SK-N-SH treated with all-trans-retinoic acid at 6 μM for 48 hours (cell line): ENCODE results near the gene COPS8.

Experiments
- ATAC-seq: fragments of 200-7000 bp; cut with Tn5 transposase; 3 replicates; pipeline ENCODE4 v1.9.1; 2020; ENCODE audit warnings: mild to moderate bottlenecking, moderate library complexity
- ARNTL ChIP-seq: fragments of 450-650 bp; formaldehyde crosslinking; IDR thresholded peaks from 2 replicates; pipeline ENCODE4 v1.5.0; 2020; ENCODE audit warnings: low read depth, mild to moderate bottlenecking, moderate library complexity, borderline replicate concordance
- BACH2 ChIP-seq: fragments of 250-450 bp; sonication (Bioruptor Pico); IDR thresholded peaks from 2 replicates; pipeline ENCODE4 v1.9.0; 2021; ENCODE audit warnings: mild to moderate bottlenecking, borderline replicate concordance
- CSDC2 ChIP-seq: fragments of 250-450 bp; sonication (Bioruptor Pico); IDR thresholded peaks from 2 replicates; pipeline ENCODE4 v1.5.0; 2020; ENCODE audit warnings: mild to moderate bottlenecking, moderate library complexity
- ESRRG ChIP-seq: fragments of 250-450 bp; sonication (Bioruptor Pico); IDR thresholded peaks from 2 replicates; pipeline ENCODE4 v1.6.1; 2021; ENCODE audit warnings: mild to moderate bottlenecking
- GLIS3 ChIP-seq: fragments of 250-450 bp; sonication (Bioruptor Pico); IDR thresholded peaks from 2 replicates; pipeline ENCODE4 v1.5.0; 2020; ENCODE audit warnings: mild to moderate bottlenecking, moderate library complexity
- ISL1 ChIP-seq: fragments of 250-450 bp; sonication (Bioruptor Pico); IDR thresholded peaks from 2 replicates; pipeline ENCODE4 v2.1.2; 2022; ENCODE audit warnings: mild to moderate bottlenecking, moderate library complexity
- PPARA ChIP-seq: fragments of 250-450 bp; sonication (Bioruptor Pico); IDR thresholded peaks from 2 replicates; pipeline ENCODE4 v1.5.0; 2020; ENCODE audit warnings: mild to moderate bottlenecking, borderline replicate concordance
- RARB ChIP-seq: fragments of 250-450 bp; sonication (Bioruptor Pico); IDR thresholded peaks from 2 replicates; pipeline ENCODE4 v1.8.0; 2021; ENCODE audit warnings: mild to moderate bottlenecking, moderate library complexity
- SNAI2 ChIP-seq: fragments of 250-450 bp; sonication (Bioruptor Pico); IDR thresholded peaks from 2 replicates; pipeline ENCODE4 v1.5.0; 2020; ENCODE audit warnings: mild to moderate bottlenecking, moderate library complexity
- TCF4 ChIP-seq: fragments of 250-450 bp; sonication (Bioruptor Pico); IDR thresholded peaks from 2 replicates; pipeline ENCODE4 v1.8.0; 2021; ENCODE audit warnings: mild to moderate bottlenecking, moderate library complexity, borderline replicate concordance
- TOX ChIP-seq: fragments of 250-450 bp; sonication (Bioruptor Pico); IDR thresholded peaks from 2 replicates; pipeline ENCODE4 v1.8.0; 2021; ENCODE audit warnings: mild to moderate bottlenecking, moderate library complexity, borderline replicate concordance
- ZC3H10 ChIP-seq: fragments of 250-450 bp; sonication (Bioruptor Pico); IDR thresholded peaks from 2 replicates; pipeline ENCODE4 v1.5.1; 2021; ENCODE audit warnings: mild to moderate bottlenecking, moderate library complexity
- ZFP3 ChIP-seq: fragments of 250-450 bp; sonication (Bioruptor Pico); IDR thresholded peaks from 2 replicates; pipeline ENCODE4 v1.5.0; 2020; ENCODE audit warnings: mild to moderate bottlenecking, moderate library complexity
- ZFP30 ChIP-seq: fragments of 450-650 bp; formaldehyde crosslinking; IDR thresholded peaks from 2 replicates; pipeline ENCODE4 v1.5.0; 2022; ENCODE audit warnings: mild to moderate bottlenecking, moderate library complexity
- ZNF565 ChIP-seq: fragments of 450-650 bp; formaldehyde crosslinking; conservative IDR thresholded peaks from 2 replicates; pipeline ENCODE4 v1.5.0; 2020; ENCODE audit warnings: low read depth, mild to moderate bottlenecking, moderate library complexity
- ZNF70 ChIP-seq: fragments of 450-650 bp; formaldehyde crosslinking; IDR thresholded peaks from 2 replicates; pipeline ENCODE4 v1.5.0; 2020; ENCODE audit warnings: mild to moderate bottlenecking, moderate library complexity
- ZNF8 ChIP-seq: fragments of 450-650 bp; formaldehyde crosslinking; IDR thresholded peaks from 2 replicates; pipeline ENCODE4 v1.5.0; 2020; ENCODE audit warnings: mild to moderate bottlenecking, moderate library complexity
- TF ChIP-seq, protein P1 (sequence below): fragments of 250-450 bp; sonication (Bioruptor Pico); IDR thresholded peaks from 2 replicates; pipeline ENCODE4 v1.8.0; 2020; ENCODE audit warnings: mild to moderate bottlenecking, moderate library complexity, borderline replicate concordance
- TF ChIP-seq, protein P2 (sequence below): fragments of 250-450 bp; sonication (Bioruptor Pico); IDR thresholded peaks from 2 replicates; pipeline ENCODE4 v1.8.0; 2021; ENCODE audit warnings: low read depth, mild to moderate bottlenecking, moderate library complexity, borderline replicate concordance
- TF ChIP-seq, protein P3 (sequence below): fragments of 250-450 bp; sonication (Bioruptor Pico); IDR thresholded peaks from 2 replicates; pipeline ENCODE4 v1.5.1; 2020; ENCODE audit warnings: low read depth, mild to moderate bottlenecking, moderate library complexity
- TF ChIP-seq, protein P4 (sequence below): fragments of 250-450 bp; sonication (Bioruptor Pico); IDR thresholded peaks from 2 replicates; pipeline ENCODE4 v1.5.0; 2020; ENCODE audit warnings: mild to moderate bottlenecking, moderate library complexity
- TF ChIP-seq, protein P5 (sequence below): fragments of 250-450 bp; sonication (Bioruptor Pico); IDR thresholded peaks from 2 replicates; pipeline ENCODE4 v1.5.1; 2021; ENCODE audit warnings: mild to moderate bottlenecking, moderate library complexity

Gene COPS8

DNA sequence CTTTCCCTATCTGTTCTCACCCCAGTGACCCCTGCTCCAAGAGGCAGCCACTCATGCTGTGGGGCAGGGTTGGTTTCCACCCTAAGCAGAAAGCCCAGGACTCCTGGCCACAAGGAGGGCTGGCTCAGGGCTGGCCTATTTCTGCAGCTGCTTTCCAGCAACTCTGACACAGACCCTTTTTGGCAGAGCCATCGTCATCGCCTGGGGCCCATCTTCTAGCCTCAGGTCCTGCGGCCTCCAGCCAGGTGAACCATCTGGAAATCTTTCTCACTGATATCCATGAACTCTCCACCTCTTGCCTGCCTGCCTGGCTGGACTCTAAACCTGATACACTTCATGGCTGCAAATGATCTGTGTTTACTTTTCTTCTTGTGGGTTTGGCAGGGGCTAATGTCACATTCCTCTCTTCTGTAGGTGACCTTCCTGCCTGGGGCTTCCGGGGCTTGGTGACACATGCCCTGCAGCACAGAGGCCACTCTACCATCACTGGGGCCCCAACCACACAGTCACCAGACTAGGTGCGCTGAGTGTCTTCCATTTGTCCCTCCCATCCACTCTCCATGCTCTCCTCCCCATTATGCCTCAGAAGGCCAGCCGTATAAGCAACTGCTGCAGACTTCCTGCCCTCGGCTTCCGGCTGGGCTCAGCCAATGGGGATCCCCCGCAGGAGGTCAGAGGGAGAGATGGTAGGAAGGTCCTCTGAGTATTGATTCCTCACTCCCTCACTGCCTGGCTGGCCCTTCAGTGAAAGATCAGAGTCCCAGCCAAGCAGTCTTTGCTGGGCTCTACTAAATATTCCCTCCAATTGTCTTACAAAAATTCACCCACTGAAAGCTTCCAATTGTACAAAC is 9.7 kb upstream of the COPS8 start:
- no peak for ATAC-seq
- TF ChIP-seq TOX (CRISPR knock-in tag) (no peak), ZNF565 (CRISPR knock-in tag) (no peak), ZFP3 (CRISPR knock-in tag) (no peak), ZNF8 (CRISPR knock-in tag) (no peak), GLIS3 (CRISPR knock-in tag) (no peak), TCF4 (CRISPR knock-in tag) (no peak), CSDC2 (CRISPR knock-in tag) (no peak), ARNTL (CRISPR knock-in tag) (no peak), PPARA (no peak)

DNA sequence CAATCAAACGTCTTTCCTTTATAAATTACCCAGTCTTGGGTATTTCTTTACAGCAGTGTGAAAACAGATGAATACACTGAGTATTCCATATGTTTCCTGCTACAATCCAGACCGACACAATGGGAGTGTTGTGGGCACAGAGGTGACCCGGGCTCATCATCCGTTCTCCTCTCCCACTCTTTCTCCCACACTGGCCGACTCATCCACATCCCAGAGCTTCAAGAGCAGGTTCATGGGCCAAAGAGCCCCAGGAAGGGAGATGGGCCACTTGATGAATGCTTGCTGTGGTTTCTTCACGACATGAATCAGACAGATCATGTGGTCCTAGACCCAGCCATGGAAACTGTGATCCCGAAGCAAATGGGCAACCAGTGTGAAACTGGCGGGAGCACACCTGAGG is 4.1 kb upstream of the COPS8 start:
- no peak for TF ChIP-seq TCF4 (CRISPR knock-in tag)
- TF ChIP-seq TOX (CRISPR knock-in tag), result no peak
- no peak for TF ChIP-seq SNAI2 (CRISPR knock-in tag)
- TF ChIP-seq, protein P1, sequence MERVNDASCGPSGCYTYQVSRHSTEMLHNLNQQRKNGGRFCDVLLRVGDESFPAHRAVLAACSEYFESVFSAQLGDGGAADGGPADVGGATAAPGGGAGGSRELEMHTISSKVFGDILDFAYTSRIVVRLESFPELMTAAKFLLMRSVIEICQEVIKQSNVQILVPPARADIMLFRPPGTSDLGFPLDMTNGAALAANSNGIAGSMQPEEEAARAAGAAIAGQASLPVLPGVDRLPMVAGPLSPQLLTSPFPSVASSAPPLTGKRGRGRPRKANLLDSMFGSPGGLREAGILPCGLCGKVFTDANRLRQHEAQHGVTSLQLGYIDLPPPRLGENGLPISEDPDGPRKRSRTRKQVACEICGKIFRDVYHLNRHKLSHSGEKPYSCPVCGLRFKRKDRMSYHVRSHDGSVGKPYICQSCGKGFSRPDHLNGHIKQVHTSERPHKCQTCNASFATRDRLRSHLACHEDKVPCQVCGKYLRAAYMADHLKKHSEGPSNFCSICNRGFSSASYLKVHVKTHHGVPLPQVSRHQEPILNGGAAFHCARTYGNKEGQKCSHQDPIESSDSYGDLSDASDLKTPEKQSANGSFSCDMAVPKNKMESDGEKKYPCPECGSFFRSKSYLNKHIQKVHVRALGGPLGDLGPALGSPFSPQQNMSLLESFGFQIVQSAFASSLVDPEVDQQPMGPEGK, result no peak
- TF ChIP-seq, protein P2, sequence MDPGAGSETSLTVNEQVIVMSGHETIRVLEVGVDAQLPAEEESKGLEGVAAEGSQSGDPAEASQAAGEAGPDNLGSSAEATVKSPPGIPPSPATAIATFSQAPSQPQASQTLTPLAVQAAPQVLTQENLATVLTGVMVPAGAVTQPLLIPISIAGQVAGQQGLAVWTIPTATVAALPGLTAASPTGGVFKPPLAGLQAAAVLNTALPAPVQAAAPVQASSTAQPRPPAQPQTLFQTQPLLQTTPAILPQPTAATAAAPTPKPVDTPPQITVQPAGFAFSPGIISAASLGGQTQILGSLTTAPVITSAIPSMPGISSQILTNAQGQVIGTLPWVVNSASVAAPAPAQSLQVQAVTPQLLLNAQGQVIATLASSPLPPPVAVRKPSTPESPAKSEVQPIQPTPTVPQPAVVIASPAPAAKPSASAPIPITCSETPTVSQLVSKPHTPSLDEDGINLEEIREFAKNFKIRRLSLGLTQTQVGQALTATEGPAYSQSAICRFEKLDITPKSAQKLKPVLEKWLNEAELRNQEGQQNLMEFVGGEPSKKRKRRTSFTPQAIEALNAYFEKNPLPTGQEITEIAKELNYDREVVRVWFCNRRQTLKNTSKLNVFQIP, result no peak
- no peak for TF ChIP-seq ARNTL (CRISPR knock-in tag)
- TF ChIP-seq ZNF565 (CRISPR knock-in tag), result no peak
- TF ChIP-seq, protein P3, sequence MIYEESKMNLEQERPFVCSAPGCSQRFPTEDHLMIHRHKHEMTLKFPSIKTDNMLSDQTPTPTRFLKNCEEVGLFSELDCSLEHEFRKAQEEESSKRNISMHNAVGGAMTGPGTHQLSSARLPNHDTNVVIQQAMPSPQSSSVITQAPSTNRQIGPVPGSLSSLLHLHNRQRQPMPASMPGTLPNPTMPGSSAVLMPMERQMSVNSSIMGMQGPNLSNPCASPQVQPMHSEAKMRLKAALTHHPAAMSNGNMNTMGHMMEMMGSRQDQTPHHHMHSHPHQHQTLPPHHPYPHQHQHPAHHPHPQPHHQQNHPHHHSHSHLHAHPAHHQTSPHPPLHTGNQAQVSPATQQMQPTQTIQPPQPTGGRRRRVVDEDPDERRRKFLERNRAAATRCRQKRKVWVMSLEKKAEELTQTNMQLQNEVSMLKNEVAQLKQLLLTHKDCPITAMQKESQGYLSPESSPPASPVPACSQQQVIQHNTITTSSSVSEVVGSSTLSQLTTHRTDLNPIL, result no peak
- TF ChIP-seq ZFP30, result no peak
- no peak for TF ChIP-seq RARB (CRISPR knock-in tag)
- no peak for TF ChIP-seq ZFP3 (CRISPR knock-in tag)
- TF ChIP-seq CSDC2 (CRISPR knock-in tag), result no peak
- TF ChIP-seq ZNF70 (CRISPR knock-in tag), result no peak
- no peak for TF ChIP-seq BACH2 (CRISPR knock-in tag)
- TF ChIP-seq, protein P4, sequence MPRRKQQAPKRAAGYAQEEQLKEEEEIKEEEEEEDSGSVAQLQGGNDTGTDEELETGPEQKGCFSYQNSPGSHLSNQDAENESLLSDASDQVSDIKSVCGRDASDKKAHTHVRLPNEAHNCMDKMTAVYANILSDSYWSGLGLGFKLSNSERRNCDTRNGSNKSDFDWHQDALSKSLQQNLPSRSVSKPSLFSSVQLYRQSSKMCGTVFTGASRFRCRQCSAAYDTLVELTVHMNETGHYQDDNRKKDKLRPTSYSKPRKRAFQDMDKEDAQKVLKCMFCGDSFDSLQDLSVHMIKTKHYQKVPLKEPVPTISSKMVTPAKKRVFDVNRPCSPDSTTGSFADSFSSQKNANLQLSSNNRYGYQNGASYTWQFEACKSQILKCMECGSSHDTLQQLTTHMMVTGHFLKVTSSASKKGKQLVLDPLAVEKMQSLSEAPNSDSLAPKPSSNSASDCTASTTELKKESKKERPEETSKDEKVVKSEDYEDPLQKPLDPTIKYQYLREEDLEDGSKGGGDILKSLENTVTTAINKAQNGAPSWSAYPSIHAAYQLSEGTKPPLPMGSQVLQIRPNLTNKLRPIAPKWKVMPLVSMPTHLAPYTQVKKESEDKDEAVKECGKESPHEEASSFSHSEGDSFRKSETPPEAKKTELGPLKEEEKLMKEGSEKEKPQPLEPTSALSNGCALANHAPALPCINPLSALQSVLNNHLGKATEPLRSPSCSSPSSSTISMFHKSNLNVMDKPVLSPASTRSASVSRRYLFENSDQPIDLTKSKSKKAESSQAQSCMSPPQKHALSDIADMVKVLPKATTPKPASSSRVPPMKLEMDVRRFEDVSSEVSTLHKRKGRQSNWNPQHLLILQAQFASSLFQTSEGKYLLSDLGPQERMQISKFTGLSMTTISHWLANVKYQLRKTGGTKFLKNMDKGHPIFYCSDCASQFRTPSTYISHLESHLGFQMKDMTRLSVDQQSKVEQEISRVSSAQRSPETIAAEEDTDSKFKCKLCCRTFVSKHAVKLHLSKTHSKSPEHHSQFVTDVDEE, result no peak
- TF ChIP-seq GLIS3 (CRISPR knock-in tag), result no peak
- no peak for TF ChIP-seq ESRRG
- no peak for TF ChIP-seq ZNF8 (CRISPR knock-in tag)
- no peak for TF ChIP-seq ZC3H10 (CRISPR knock-in tag)
- no peak for ATAC-seq

DNA sequence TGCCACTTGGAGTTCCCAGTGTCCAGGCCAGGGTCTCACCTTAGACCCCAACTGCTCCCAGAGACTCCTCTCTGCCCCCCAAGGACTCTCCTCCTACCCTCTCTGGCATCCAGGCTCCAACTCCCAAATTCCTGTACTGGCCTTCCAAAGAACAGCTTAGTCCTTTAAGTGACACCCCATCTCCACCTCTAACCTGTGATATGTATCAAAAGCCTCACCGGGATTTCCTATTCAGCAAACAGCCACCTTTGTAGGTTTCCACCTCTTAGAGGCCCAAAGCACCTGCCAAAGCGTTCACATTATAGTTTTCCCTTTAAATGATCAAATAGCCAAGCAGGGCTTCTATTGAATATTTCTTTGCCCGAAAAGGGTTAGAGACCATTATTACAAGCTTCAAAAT is 2.7 kb upstream of the COPS8 start:
- ATAC-seq, result no peak
- TF ChIP-seq, protein P1, result no peak
- TF ChIP-seq ZNF565 (CRISPR knock-in tag) (no peak), RARB (CRISPR knock-in tag) (no peak), ISL1 (no peak), GLIS3 (CRISPR knock-in tag) (no peak), ZFP3 (CRISPR knock-in tag) (no peak), PPARA (no peak), BACH2 (CRISPR knock-in tag) (no peak)
- TF ChIP-seq, protein P5, sequence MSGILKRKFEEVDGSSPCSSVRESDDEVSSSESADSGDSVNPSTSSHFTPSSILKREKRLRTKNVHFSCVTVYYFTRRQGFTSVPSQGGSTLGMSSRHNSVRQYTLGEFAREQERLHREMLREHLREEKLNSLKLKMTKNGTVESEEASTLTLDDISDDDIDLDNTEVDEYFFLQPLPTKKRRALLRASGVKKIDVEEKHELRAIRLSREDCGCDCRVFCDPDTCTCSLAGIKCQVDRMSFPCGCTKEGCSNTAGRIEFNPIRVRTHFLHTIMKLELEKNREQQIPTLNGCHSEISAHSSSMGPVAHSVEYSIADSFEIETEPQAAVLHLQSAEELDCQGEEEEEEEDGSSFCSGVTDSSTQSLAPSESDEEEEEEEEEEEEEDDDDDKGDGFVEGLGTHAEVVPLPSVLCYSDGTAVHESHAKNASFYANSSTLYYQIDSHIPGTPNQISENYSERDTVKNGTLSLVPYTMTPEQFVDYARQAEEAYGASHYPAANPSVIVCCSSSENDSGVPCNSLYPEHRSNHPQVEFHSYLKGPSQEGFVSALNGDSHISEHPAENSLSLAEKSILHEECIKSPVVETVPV, result no peak
